ENCODE measurements around the gene ADARB1. TPM values are rescaled to one million over a fixed set of nuclear protein-coding genes. Genes with fewer than 3 reads are reported as not detected.

The ADARB1 gene
- total and polyA plus RNA-seq, 2 donors (not counting 1 experiment from before 2014, with no cell fraction given), result 17.1 to 33.3 TPM

DNA sequence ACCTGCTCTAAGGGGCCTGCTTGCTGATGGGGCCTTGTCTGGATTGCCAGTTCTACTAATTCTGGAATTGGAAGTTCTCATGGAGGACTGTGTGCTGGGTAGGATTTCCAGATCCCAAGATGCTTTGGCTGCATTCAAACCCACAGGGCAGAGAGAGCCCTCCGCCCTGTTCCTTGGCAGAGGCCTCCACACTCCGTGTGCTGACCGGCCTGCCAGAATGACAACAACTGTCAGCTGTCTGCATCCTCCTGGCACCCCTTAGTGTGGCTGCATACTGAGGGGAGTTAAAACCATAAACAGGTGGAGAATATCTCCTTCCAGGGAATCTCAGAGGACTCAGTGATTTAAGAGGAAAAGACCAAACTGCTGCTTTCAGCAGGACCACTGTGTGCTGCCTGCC, 60.7 kb downstream of the ADARB1 start:
- peaks cover 59% of the 10 kb centered on the region for H3K79me2 ChIP-seq (ENCODE audit: control insufficient read depth, insufficient read depth, low read length)
- no peak overlapping the region for H2AFZ ChIP-seq (ENCODE audit: insufficient read depth, low read depth, low read length, poor library complexity, severe bottlenecking)
- POLR2A ChIA-PET, result no interaction called here
- H4K20me1 ChIP-seq (ENCODE audit: control insufficient read depth, insufficient read depth, low read length, poor library complexity, severe bottlenecking), result peaks cover 37% of the 10 kb centered on the region
- H3K4me3 ChIP-seq (ENCODE audit: control extremely low read depth in 1 of 5, extremely low read depth in 1 of 5, insufficient read depth in 1 of 5, low read depth in 2 of 5, low read length in 4 of 5), result no peak overlapping the region
- no peaks in the 10 kb centered on the region for H3K27me3 Mint-ChIP-seq
- no peaks in the 10 kb centered on the region for H3K9me3 ChIP-seq (ENCODE audit: control extremely low read depth in 1 of 3, control insufficient read depth in 2 of 3, insufficient read depth in 1 of 3, low read length in 2 of 3)
- 100% methylated on average over 3 of the region's 3 CpGs for WGBS (ENCODE audit: insufficient coverage)
- H3K27ac Mint-ChIP-seq, result no peak overlapping the region
- intact Hi-C loops (cut with micrococcal nuclease), result no loop called here
- H3K27ac ChIP-seq (ENCODE audit: low read length in 2 of 2), result no peak overlapping the region
- H3K4me2 ChIP-seq (replicated peaks; ENCODE audit: low read depth, low read length, poor library complexity, severe bottlenecking), result no peak overlapping the region
- ATAC-seq (ENCODE audit: low read depth) (no peak), DNase-seq (no peak)
- no peak for TF ChIP-seq EZH2 (IDR thresholded peaks at IDR 0.05; ENCODE audit: borderline replicate concordance, insufficient read depth, low read depth, low read length, poor library complexity, severe bottlenecking)
- TF ChIP-seq, protein P1, sequence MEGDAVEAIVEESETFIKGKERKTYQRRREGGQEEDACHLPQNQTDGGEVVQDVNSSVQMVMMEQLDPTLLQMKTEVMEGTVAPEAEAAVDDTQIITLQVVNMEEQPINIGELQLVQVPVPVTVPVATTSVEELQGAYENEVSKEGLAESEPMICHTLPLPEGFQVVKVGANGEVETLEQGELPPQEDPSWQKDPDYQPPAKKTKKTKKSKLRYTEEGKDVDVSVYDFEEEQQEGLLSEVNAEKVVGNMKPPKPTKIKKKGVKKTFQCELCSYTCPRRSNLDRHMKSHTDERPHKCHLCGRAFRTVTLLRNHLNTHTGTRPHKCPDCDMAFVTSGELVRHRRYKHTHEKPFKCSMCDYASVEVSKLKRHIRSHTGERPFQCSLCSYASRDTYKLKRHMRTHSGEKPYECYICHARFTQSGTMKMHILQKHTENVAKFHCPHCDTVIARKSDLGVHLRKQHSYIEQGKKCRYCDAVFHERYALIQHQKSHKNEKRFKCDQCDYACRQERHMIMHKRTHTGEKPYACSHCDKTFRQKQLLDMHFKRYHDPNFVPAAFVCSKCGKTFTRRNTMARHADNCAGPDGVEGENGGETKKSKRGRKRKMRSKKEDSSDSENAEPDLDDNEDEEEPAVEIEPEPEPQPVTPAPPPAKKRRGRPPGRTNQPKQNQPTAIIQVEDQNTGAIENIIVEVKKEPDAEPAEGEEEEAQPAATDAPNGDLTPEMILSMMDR (IDR thresholded peaks at IDR 0.05), result no peak
- peaks cover 17 to 25% of the 10 kb centered on the region in 2 donors for H3K4me1 ChIP-seq (ENCODE audit: control insufficient read depth in 2 of 2, insufficient read depth in 2 of 2, low read length in 2 of 2)
- H3K4me1 Mint-ChIP-seq, result peaks cover 36% of the 10 kb centered on the region
- no peaks in the 10 kb centered on the region for H3K9me3 Mint-ChIP-seq (ENCODE audit: insufficient read depth)
- no peaks in the 10 kb centered on the region for H3K27me3 ChIP-seq (replicated peaks in 1 of 4; ENCODE audit: control extremely low read depth in 1 of 4, control insufficient read depth in 3 of 4, insufficient read depth in 4 of 4, low read length in 3 of 4)
- CTCF ChIA-PET, result interaction anchor here (4.5 to 9.4 kb wide), 2 partner anchors 14 to 186 kb away, joined by 41 to 355 read pairs; no protein-coding TSS in a partner anchor
- H3K4me3 Mint-ChIP-seq, result no peak overlapping the region
- no peak overlapping the region for H3K9ac ChIP-seq (ENCODE audit: low read length)
- H3K36me3 ChIP-seq (replicated peaks in 1 of 2; ENCODE audit: control extremely low read depth in 1 of 2, control insufficient read depth in 1 of 2, extremely low read depth in 1 of 2, insufficient read depth in 2 of 2, low read length in 1 of 2), result peaks cover 0 to 22% of the 10 kb centered on the region in 2 experiments

GRCh38 chr21:45135868-45136267, 61.5 kb downstream of the ADARB1 start:
- Histone ChIP-seq H2AFZ (ENCODE audit: insufficient read depth, low read depth, low read length, poor library complexity, severe bottlenecking) (no peak overlapping the region), H3K9me3 (ENCODE audit: control extremely low read depth in 1 of 3, control insufficient read depth in 2 of 3, insufficient read depth in 1 of 3, low read length in 2 of 3) (no peaks in the 10 kb centered on the region), H3K27me3 (replicated peaks in 1 of 4; ENCODE audit: control extremely low read depth in 1 of 4, control insufficient read depth in 3 of 4, insufficient read depth in 4 of 4, low read length in 3 of 4) (no peaks in the 10 kb centered on the region), H4K20me1 (ENCODE audit: control insufficient read depth, insufficient read depth, low read length, poor library complexity, severe bottlenecking) (peaks cover 42% of the 10 kb centered on the region), H3K36me3 (replicated peaks in 1 of 2; ENCODE audit: control extremely low read depth in 1 of 2, control insufficient read depth in 1 of 2, extremely low read depth in 1 of 2, insufficient read depth in 2 of 2, low read length in 1 of 2) (peaks cover 0 to 22% of the 10 kb centered on the region in 2 experiments), H3K4me2 (replicated peaks; ENCODE audit: low read depth, low read length, poor library complexity, severe bottlenecking) (no peak overlapping the region), H3K79me2 (ENCODE audit: control insufficient read depth, insufficient read depth, low read length) (peaks cover 60% of the 10 kb centered on the region), H3K9ac (ENCODE audit: low read length) (no peak overlapping the region), H3K4me3 (ENCODE audit: control extremely low read depth in 1 of 5, extremely low read depth in 1 of 5, insufficient read depth in 1 of 5, low read depth in 2 of 5, low read length in 4 of 5) (no peak overlapping the region), H3K4me1 (ENCODE audit: control insufficient read depth in 2 of 2, insufficient read depth in 2 of 2, low read length in 2 of 2) (peaks cover 9 to 21% of the 10 kb centered on the region in 2 donors), H3K27ac (ENCODE audit: low read length in 2 of 2) (no peak overlapping the region)
- peaks cover 34% of the 10 kb centered on the region for H3K4me1 Mint-ChIP-seq
- DNase-seq (no peak), ATAC-seq (ENCODE audit: low read depth) (no peak)
- H3K4me3 Mint-ChIP-seq, result no peak overlapping the region
- CTCF ChIA-PET, result interaction anchor here (1.2 to 9.4 kb wide), 14 partner anchors 8 to 625 kb away, joined by 3 to 355 read pairs (median 38); no protein-coding TSS in a partner anchor
- TF ChIP-seq, protein P1 (IDR thresholded peaks at IDR 0.05), result no peak
- no peak for TF ChIP-seq EZH2 (IDR thresholded peaks at IDR 0.05; ENCODE audit: borderline replicate concordance, insufficient read depth, low read depth, low read length, poor library complexity, severe bottlenecking)
- intact Hi-C loops (cut with micrococcal nuclease), result no loop called here
- H3K9me3 Mint-ChIP-seq (ENCODE audit: insufficient read depth), result no peaks in the 10 kb centered on the region
- no peaks in the 10 kb centered on the region for H3K27me3 Mint-ChIP-seq
- 100% methylated on average over 5 of the region's 9 CpGs for WGBS (ENCODE audit: insufficient coverage)
- no peak overlapping the region for H3K27ac Mint-ChIP-seq
- POLR2A ChIA-PET, result no interaction called here

Data from B cell (primary cell).